ENCODE data around the gene TMEM109.

DNA sequence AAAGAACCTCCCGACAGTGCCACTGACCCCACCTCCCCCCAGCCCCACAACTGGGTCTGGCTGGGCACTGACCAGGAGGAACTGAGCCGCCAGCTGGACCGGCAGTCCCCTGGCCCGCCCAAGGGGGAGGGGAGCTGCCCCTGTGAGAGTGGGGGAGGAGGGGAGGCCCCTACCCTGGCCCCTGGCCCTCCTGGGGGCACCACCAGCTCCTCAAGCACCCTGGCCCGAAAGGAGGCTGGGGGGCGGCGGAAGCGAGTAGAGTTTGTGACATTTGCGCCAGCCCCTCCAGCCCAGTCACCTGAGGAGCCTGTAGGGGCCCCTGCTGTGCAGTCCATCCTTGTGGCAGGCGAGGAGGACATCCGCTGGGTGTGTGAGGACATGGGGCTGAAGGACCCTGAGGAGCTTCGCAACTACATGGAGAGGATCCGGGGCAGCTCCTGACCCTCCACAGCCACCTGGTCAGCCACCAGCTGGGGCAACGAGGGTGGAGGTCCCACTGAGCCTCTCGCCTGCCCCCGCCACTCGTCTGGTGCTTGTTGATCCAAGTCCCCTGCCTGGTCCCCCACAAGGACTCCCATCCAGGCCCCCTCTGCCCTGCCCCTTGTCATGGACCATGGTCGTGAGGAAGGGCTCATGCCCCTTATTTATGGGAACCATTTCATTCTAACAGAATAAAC, 22.6 kb downstream of the TMEM109 start:
- TF ChIP-seq POLR2A (IDR thresholded peaks at IDR 0.05) (no peak), POLR2AphosphoS5 (IDR thresholded peaks at IDR 0.05; ENCODE audit: insufficient read depth in 1 of 2, low read depth in 1 of 2) (no peak)
- TF ChIP-seq, protein P1, sequence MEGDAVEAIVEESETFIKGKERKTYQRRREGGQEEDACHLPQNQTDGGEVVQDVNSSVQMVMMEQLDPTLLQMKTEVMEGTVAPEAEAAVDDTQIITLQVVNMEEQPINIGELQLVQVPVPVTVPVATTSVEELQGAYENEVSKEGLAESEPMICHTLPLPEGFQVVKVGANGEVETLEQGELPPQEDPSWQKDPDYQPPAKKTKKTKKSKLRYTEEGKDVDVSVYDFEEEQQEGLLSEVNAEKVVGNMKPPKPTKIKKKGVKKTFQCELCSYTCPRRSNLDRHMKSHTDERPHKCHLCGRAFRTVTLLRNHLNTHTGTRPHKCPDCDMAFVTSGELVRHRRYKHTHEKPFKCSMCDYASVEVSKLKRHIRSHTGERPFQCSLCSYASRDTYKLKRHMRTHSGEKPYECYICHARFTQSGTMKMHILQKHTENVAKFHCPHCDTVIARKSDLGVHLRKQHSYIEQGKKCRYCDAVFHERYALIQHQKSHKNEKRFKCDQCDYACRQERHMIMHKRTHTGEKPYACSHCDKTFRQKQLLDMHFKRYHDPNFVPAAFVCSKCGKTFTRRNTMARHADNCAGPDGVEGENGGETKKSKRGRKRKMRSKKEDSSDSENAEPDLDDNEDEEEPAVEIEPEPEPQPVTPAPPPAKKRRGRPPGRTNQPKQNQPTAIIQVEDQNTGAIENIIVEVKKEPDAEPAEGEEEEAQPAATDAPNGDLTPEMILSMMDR (IDR thresholded peaks at IDR 0.05): no peak
